ENCODE data around the gene THAP3.
"Not testable (repeated sequence)": the region's sequence is repeated elsewhere in the genome, so short reads cannot be mapped to it uniquely, and the experiment has no call there.

DNA sequence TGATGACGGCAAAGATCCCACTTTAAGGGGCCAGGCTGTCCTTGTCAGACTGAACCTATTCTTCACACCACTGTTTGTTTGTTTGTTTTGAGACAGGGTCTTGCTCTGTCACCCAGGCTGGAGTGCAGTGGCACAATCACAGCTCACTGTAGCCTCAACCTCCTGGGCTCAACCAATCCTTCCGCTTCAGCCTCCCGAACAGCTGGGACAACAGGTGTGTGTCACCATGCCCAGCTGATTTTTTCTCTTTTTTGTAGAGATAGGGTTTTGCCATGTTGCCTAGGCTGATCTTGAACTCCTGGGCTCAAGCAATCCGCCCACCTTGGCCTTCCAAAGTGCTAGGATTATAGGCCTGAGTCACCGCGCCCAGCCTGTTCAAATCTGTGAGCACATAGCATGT lies 12.1 kb downstream of the THAP3 start:
- TF ChIP-seq, protein P1, sequence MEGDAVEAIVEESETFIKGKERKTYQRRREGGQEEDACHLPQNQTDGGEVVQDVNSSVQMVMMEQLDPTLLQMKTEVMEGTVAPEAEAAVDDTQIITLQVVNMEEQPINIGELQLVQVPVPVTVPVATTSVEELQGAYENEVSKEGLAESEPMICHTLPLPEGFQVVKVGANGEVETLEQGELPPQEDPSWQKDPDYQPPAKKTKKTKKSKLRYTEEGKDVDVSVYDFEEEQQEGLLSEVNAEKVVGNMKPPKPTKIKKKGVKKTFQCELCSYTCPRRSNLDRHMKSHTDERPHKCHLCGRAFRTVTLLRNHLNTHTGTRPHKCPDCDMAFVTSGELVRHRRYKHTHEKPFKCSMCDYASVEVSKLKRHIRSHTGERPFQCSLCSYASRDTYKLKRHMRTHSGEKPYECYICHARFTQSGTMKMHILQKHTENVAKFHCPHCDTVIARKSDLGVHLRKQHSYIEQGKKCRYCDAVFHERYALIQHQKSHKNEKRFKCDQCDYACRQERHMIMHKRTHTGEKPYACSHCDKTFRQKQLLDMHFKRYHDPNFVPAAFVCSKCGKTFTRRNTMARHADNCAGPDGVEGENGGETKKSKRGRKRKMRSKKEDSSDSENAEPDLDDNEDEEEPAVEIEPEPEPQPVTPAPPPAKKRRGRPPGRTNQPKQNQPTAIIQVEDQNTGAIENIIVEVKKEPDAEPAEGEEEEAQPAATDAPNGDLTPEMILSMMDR (conservative IDR thresholded peaks at IDR 0.05 in 1 of 2, IDR thresholded peaks at IDR 0.05 in 1 of 2; ENCODE audit: low read depth in 1 of 2, low read length in 2 of 2): not testable (repeated sequence)
- TF ChIP-seq EZH2 (IDR thresholded peaks at IDR 0.05; ENCODE audit: low read length, missing control alignments): not testable (repeated sequence)
